ENCODE data around the gene INPP4B. TPM values are rescaled to one million over a fixed set of nuclear protein-coding genes. Genes with fewer than 3 reads are reported as not detected.

Gene INPP4B
- total RNA-seq, 1 experiment from 2014 or later: 41.0 TPM

GRCh38 chr4:142373610-142374009, 472.5 kb downstream of the INPP4B start:
- Histone ChIP-seq H3K4me2 (ENCODE audit: low read length) (peak overlapping the region; percentile 38), H3K9ac (ENCODE audit: low read length) (peak overlapping the region; percentile 14; the same call in 1 of the 2 replicates), H3K27ac (ENCODE audit: low read length) (peak overlapping the region; percentile 72), H4K20me1 (ENCODE audit: low read length) (no peaks in the 10 kb centered on the region), H3K4me3 (ENCODE audit: low read length) (no peak overlapping the region), H2AFZ (ENCODE audit: low read length) (no peak overlapping the region), H3K79me2 (ENCODE audit: low read length) (peaks cover 41% of the 10 kb centered on the region), H3K36me3 (ENCODE audit: low read depth, low read length) (peaks cover 6% of the 10 kb centered on the region; the same call in 1 of the 2 replicates), H3K4me1 (ENCODE audit: insufficient read depth, low read length) (peaks cover 37% of the 10 kb centered on the region), H3K9me3 (ENCODE audit: low read length) (no peaks in the 10 kb centered on the region), H3K27me3 (ENCODE audit: low read length) (no peaks in the 10 kb centered on the region), H3K9me2 (replicated peaks; ENCODE audit: low read length) (no peaks in the 10 kb centered on the region), H3F3A (ENCODE audit: low read length, unreplicated experiment) (peaks cover 5% of the 10 kb centered on the region)
- CTCF ChIA-PET: no interaction called here
- POLR2A ChIA-PET (ENCODE audit: unreplicated experiment): interaction anchor here (0.5 to 0.6 kb wide), 2 partner anchors 30 to 1150 kb away, joined by 3 to 5 read pairs; no protein-coding TSS in a partner anchor
- no peak for TF ChIP-seq EZH2 (IDR thresholded peaks at IDR 0.05; ENCODE audit: low read length, unreplicated experiment)
- TF ChIP-seq CTCF (conservative IDR thresholded peaks at IDR 0.05; ENCODE audit: low read depth, low read length): no peak
- TF ChIP-seq EZH2phosphoT487 (IDR thresholded peaks at IDR 0.05; ENCODE audit: borderline replicate concordance, low read length): no peak
- no TSS peak for BruUV-seq (replicated peaks)
- peak; percentile 90 for ATAC-seq
- intact Hi-C loops (cut with micrococcal nuclease): no loop called here
- peak; percentile 85 for DNase-seq

GRCh38 chr4:142372530-142373260, 473.4 kb downstream of the INPP4B start:
- Histone ChIP-seq H4K20me1 (ENCODE audit: low read length) (no peaks in the 10 kb centered on the region), H2AFZ (ENCODE audit: low read length) (no peak overlapping the region), H3K27me3 (ENCODE audit: low read length) (no peaks in the 10 kb centered on the region), H3K9me3 (ENCODE audit: low read length) (no peaks in the 10 kb centered on the region), H3K9ac (ENCODE audit: low read length) (peak overlapping the region; percentile 14; the same call in 1 of the 2 replicates), H3K4me3 (ENCODE audit: low read length) (no peak overlapping the region), H3K79me2 (ENCODE audit: low read length) (peaks cover 44% of the 10 kb centered on the region), H3F3A (ENCODE audit: low read length, unreplicated experiment) (peaks cover 5% of the 10 kb centered on the region), H3K4me1 (ENCODE audit: insufficient read depth, low read length) (peaks cover 32% of the 10 kb centered on the region), H3K27ac (ENCODE audit: low read length) (peak overlapping the region; percentile 72), H3K4me2 (ENCODE audit: low read length) (peak overlapping the region; percentile 33; the same call in 1 of the 2 replicates), H3K9me2 (replicated peaks; ENCODE audit: low read length) (no peaks in the 10 kb centered on the region), H3K36me3 (ENCODE audit: low read depth, low read length) (peaks cover 6% of the 10 kb centered on the region; the same call in 1 of the 2 replicates)
- no TSS peak for BruUV-seq (replicated peaks)
- intact Hi-C loops (cut with micrococcal nuclease): no loop called here
- TF ChIP-seq CTCF (conservative IDR thresholded peaks at IDR 0.05; ENCODE audit: low read depth, low read length) (no peak), EZH2 (IDR thresholded peaks at IDR 0.05; ENCODE audit: low read length, unreplicated experiment) (no peak), EZH2phosphoT487 (IDR thresholded peaks at IDR 0.05; ENCODE audit: borderline replicate concordance, low read length) (no peak)
- peak; percentile 7 for DNase-seq
- CTCF ChIA-PET: no interaction called here
- POLR2A ChIA-PET (ENCODE audit: unreplicated experiment): no interaction called here
- peak; percentile 29; the same call in 1 of the 2 replicates for ATAC-seq

- Histone ChIP-seq H3K4me1 (ENCODE audit: insufficient read depth, low read length) (peaks cover 16% of the 10 kb centered on the region), H3K79me2 (ENCODE audit: low read length) (peaks cover 47% of the 10 kb centered on the region), H3K4me2 (ENCODE audit: low read length) (no peak overlapping the region), H3K36me3 (ENCODE audit: low read depth, low read length) (peaks cover 6% of the 10 kb centered on the region; the same call in 1 of the 2 replicates), H2AFZ (ENCODE audit: low read length) (no peak overlapping the region), H4K20me1 (ENCODE audit: low read length) (no peaks in the 10 kb centered on the region), H3K9ac (ENCODE audit: low read length) (no peak overlapping the region), H3K9me2 (replicated peaks; ENCODE audit: low read length) (no peaks in the 10 kb centered on the region), H3K9me3 (ENCODE audit: low read length) (no peaks in the 10 kb centered on the region), H3K27me3 (ENCODE audit: low read length) (no peaks in the 10 kb centered on the region), H3K4me3 (ENCODE audit: low read length) (no peak overlapping the region), H3K27ac (ENCODE audit: low read length) (no peak overlapping the region), H3F3A (ENCODE audit: low read length, unreplicated experiment) (peaks cover 5% of the 10 kb centered on the region)
- no peak for ATAC-seq
- TF ChIP-seq EZH2 (IDR thresholded peaks at IDR 0.05; ENCODE audit: low read length, unreplicated experiment): no peak
- TF ChIP-seq CTCF (conservative IDR thresholded peaks at IDR 0.05; ENCODE audit: low read depth, low read length): no peak
- DNase-seq: no peak
- BruUV-seq (replicated peaks): no TSS peak
- ChIA-PET CTCF (interaction anchor here (0.6 kb wide), 1 partner anchor 1023 kb away, joined by 5 read pairs; no protein-coding TSS in a partner anchor), POLR2A (ENCODE audit: unreplicated experiment) (no interaction called here)
- intact Hi-C loops (cut with micrococcal nuclease): no loop called here
Observed at GRCh38 chr4:142369141-142369540, 477.0 kb downstream of the INPP4B start.

All from PC-3 (cell line).